Amniotic stem cell (primary cell): ENCODE data around the gene PIGA.

Experiments used
- DNase-seq: peaks from one replicate; lab custom pipeline; 2025; lab: John Stamatoyannopoulos, UW

The PIGA gene, protein sequence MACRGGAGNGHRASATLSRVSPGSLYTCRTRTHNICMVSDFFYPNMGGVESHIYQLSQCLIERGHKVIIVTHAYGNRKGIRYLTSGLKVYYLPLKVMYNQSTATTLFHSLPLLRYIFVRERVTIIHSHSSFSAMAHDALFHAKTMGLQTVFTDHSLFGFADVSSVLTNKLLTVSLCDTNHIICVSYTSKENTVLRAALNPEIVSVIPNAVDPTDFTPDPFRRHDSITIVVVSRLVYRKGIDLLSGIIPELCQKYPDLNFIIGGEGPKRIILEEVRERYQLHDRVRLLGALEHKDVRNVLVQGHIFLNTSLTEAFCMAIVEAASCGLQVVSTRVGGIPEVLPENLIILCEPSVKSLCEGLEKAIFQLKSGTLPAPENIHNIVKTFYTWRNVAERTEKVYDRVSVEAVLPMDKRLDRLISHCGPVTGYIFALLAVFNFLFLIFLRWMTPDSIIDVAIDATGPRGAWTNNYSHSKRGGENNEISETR

DNA sequence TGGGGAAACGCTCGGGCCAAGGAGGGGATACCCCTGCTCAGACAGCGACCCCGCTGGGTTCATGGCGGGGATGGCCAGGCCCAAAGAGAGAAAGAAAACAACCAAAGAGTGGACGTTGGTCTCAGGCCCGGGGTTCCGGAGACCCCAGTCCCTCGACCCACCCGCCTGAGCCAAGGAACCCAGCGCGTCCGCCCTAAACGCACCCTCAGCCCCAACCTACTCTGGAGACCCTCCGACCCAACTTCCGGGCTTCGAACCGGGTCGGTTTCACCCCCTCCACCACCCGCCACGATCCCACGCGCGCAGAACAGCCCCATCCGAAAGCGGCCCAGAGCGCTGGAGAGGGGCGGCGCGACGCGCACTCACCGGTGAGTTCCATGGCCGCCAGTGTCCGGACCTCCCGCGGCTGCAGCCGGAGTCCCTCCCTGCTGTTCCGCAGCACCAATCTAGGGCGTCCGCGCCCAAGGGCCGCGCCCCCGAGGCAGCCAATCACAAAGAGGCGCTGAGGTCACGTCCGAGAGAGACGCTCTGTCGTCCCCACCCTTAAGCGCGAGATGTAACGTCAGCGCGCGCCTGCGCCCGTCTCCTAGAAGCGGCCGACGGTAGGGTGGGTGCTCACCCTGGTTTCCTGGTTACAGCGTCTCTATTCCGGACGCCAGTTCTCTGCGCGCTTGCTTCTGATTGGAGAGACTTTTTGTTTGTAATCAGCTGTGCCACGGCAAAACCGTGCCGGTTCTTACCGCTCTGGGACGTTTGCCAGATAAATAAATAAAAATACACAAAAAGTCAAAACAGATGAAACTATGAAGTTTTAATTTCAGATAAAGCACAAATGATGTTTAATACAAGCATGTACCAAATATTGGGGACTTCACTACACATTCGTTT is at the start of gene PIGA:
Gene PIGA, minus strand, starts transcription at position 389 of the 888 bp plus-strand sequence. CDS start 3,593 bp downstream, outside the sequence.
- peak; percentile 93 for DNase-seq

DNA sequence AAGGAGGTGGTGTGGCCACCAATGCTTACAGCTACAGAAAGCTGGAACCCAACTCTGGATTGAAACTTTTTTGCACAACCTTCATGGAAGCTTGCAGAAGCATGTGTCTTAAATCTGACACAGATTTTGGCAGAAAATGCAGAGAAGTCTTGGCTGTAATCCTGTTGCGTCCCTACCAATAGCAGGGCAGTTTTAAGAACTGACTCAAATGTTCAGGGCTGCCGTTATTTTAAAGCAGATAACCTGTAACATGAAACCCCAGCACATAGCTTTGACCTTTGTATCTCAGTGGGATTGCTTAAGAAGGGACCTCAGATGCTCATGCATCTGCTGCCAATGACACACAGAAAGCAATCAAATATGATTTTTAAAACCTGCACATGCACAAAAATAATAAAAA is 49.0 kb upstream of the PIGA start, which contains the start of gene VEGFD:
Gene VEGFD, minus strand, starts transcription at position 110 of the 400 bp plus-strand sequence. CDS start 467 bp downstream, outside the sequence.
- no peak for DNase-seq

DNA sequence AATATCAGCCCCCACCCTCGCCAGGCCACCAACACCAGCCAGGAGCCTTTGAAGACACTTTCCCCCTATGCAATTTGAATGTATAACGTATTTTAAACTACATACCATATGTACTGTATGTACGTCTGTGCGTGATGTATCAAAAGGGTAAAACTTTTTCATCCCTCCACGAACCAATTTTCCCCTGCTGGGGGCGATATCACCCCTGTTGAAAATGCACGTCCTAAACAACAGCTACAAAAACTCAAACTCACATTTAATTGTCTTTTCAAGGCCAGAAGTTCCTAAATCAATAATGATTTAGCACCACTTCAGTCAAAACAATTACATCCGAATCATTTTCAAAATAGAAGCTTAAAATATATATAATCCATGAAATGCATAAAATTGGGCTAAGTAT is 47.5 kb upstream of the PIGA start:
- DNase-seq: no peak

DNA sequence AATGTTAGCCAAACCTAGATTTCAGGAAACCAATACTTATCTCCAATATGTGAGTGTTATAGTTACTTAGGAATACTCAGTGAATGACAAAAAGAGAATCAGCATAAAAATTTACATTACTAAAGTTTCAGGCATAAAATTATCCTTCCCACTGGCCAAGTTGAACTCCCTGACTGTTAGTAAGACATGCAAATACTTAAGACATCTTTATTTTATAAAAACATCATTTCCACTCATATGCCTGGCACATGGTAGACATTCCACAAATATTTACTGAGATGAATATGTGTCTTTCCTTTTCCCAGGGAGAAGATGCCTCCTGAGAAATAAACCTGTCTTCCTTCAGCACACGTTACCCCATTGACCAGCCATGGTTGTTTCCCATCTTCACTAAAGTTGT is 41.6 kb upstream of the PIGA start:
- DNase-seq: no peak

DNA sequence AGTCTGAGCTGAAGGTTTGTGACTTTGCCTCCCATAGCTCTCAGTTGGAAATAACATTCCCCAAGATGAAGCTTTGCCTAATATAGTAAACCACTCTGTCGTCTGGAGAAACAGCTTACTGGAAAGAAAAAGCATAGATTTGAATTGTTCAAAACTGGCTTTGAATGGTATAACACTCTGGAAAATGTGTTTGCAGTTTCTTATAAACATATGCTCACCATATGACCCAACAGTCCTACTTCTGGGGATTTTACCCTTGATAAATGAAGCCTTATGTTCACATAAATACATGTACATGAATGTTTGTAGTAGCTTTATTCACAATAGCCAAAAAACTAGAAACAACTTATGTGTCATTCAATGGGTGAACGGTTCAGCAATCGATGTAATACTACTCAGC is 38.7 kb upstream of the PIGA start:
- DNase-seq: no peak

DNA sequence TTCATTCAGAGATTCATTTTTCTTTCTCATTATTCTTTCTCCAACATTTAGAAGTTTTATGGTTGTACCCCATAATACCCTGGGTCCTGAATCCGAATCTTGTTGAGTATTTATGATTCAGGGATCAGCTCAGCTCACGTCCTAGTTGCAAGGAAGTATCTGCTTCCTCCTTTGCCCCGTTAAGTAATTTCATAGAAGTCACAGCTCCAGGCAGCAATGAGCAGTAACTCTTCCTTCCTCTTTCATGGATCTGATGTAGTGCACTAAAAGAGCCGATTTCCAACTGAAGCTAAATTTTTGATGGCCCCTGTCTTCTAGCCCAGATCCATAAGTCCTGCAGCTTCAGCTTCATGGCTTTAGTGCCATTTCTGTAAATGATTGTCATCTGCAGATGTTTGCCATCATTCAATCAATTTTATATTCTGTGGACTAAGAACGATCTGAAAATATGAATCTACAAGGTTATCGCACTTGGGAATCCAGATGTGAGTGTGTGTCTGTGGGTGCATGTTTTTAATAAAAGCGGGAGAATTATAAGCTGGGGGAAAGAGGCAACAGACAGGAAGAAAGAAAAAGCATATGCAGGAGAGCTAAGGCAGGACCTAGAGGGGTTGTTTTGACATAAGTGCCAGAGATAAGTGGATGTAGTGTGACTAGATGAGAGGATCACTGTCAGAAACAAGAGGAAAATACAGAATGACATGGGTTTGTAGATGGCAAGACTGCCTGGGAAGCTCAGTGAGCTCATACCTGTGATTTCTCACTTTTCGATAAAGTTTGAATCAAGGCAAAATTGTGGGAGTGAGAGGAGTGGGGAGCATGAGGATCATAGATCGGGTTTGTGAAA is 31.4 kb upstream of the PIGA start:
- DNase-seq: no peak

DNA sequence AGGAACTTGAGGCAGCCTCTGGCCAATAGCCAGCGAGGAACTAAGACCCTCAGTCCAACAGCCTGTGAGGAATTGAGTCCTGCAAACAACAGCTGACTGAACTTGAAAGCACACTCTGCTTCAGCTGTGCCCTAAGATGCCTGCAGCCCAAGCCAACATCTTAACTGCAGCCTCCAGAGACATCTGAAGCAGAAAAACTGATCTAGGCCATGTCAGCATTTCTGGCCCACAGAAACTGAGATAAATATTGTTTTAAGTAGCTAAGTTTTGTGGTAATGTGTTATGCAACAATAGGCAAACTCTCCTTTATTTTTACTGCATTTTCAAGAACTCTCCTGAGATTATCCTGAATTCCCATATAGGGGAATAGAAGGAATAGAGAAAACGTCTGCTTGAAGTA is 24.4 kb upstream of the PIGA start:
- no peak for DNase-seq

DNA sequence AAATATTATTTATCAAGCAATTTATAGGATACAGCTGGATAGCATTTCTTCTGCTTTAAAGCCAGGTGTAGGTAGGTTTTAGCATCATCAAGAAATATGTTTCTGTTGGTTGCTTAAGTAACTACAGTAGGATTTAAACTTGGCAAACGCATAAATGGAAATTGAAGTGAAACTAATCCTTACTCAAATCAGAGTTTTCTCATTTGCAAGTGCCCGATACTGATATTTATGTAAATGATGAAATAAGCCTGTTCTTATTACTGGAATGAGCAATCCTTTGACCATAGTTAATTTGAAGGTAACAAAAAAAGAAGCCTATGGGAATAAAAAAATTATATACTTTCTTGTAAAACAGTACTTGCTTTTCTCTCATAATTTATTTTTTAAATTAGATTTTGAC is 23.2 kb upstream of the PIGA start:
- DNase-seq: no peak

DNA sequence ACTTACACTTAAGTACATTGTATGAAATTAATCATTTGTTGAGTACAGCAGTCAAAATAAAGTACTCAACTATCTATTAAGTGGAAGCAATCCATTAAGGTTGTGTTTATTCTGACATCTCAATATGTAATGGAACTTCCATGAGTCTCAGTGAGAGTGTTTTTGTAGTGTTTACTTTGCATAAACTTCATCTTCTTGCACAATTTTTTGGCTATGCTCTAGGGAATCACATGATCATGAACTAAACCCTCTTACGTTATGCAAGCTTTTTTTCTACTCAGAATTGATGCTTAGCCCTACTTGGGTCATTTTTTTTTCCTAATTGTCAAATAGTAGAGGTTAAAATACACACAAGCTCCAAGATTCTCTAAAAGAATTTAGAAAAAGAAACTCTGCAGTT is 21.1 kb upstream of the PIGA start:
- no peak for DNase-seq

DNA sequence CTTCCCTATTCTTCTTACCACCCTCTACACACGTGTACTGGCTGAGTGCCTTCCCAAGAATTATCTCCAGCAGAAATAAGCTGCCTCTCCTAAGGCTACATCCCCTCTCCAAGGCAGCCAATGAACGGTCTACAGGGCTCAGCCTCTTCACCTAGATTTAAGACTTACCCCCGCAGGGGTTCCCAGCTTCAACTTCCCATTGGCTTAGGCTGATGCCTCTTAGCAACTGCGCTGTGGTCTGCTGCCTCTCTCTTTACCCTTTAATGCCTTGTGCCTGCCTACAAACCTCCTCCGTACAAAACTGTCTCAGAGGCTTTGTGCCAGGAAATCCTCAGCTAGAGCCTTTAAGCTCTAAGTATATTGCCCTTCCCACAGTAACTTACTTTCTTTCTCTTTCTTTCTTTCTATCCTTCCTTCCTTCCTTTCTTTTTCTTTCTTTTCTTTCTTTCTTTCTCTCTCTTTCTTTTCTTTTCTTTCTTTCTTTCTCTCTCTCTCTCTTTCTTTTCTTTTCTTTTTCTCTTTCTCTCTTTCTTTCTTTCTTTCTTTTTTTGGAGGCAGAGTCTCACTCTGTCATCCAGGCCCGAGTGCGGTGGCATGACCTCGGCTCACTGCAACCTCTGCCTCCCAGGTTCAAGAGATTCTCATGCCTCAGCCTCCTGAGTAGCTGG is 15.1 kb upstream of the PIGA start:
- DNase-seq: no peak

DNA sequence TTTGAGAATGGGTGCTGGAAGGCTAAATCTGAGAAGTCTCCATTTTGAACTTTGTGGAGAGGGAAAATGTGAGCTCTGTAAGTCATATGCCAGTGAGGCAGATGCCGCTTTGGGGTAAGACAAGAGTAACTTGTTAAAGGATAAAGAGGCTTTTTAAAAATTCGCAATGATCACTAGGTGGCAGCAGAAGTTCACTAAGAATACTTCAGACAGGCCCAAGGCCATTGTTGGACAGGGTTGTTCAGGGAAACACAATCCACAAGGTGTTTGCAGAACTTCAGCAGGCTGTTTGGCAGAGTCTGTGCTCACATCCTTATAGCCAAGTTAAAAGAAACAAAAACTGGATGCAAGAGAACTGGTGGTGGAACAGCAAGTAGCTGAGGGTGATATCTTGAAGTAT is 13.7 kb upstream of the PIGA start:
- DNase-seq: peak; percentile 36

DNA sequence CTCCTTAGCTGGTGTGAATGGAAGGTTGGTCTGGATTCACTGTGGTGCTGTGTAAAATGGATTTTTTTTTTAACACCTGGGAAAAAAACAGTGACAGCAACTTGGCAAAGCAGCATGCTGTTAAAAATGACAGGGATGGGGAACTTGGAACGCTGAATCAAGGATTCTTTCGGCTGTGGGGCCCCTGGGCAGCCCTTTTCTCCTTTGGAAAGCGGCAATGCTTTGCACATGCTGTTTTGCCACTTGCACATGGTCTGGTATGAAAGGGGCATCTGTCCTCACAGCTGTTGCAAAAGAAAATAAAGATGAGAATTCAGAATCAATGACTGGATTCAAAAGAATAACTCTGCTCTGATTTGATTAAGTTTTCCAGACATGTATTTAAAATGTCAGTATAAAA is 10.7 kb upstream of the PIGA start:
- no peak for DNase-seq

DNA sequence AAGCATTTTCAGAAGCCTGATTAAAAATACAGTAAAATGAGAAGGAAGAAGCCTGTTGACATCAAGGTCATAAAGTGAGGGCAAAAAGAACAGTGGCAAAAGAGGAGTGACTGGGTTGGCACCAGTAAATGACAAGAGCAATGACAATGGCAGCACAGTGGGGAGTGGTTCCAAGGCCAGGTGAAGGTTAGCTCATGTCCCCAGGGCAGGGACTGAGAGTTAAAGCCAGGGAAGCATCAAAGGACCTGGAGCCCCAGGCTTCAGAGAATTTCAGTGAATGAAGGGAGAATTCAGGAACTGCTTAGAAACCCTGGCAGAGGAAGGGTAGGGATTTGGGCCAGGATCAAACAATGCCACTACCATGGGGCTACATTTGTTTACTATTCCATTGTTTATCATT is 8.8 kb upstream of the PIGA start:
- DNase-seq: no peak

DNA sequence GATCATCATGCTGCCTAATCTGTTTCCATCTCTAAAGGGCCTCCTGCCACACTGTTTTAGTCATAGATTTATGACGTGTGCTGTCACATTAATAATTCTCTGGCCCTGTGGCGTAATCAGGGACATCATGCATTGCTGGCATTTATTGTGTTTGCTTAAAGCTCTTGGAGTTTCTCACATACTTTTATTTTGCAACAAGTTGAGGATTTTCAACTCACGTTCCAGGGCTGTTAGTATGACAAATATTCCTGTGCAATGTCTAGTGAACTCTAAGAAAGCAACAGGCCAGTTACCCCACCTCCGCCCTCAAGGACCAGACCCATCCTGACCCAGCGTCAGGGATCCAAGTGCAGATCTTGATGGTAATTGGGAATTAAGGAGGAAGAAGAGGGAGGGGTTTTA is 7.8 kb upstream of the PIGA start:
- DNase-seq: no peak

DNA sequence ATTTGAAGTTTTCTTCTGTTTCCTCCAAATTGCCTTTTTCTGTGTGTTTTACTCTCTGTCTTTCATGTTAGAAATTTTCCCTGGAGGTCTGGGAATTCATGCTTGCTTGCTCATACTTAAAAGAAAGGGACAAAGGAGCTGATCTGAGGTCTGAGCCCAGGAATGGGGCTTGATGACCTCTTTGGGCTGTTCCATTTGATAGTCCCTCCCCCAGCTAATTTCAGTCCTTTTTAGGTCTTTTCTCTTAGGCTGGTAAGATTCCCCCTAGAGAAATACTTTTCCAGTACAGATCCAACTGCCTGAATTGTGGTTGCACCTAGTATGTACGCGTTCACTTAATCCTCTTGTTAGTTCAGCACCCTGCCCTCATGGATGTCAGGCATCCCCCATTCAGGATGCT is 5.5 kb upstream of the PIGA start:
- DNase-seq: no peak

DNA sequence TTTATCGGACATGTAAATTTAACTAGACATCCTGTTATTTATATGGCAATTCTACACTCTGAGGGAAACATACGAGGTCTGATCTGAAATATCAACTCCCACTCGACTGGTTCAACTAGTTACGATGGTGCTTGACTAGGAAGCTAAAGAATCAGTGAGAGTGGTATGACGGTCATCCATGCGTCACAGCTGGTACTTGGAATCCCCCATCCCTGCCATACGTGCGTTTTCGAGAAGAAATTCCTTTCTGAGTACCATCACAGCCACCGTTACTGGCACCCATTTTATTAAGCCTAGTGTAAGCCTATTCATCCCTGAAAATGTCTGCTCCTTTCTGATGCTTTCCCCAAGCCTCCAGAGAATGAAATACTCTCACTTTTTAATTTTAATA is 695 bp upstream of the PIGA start:
- no peak for DNase-seq

DNA sequence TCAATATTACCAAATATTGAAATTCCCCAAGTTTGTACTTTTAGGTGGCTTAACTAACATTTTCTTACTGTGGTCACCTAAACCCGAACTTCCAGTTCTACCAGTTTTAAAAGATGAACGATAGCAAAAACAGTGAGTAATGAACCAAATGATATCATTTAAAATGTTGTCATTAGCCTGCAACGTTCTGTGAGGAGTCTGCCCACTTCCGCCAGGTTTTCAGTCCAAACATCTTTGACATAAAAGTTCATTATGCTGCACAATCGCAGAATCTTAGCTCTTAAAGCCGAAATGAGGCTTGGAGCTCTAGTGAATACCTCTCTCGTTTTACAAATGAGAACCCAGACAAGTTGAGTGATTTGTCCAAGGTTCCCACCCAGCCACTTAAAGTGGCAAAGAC is 762 bp downstream of the PIGA start:
- no peak for DNase-seq

DNA sequence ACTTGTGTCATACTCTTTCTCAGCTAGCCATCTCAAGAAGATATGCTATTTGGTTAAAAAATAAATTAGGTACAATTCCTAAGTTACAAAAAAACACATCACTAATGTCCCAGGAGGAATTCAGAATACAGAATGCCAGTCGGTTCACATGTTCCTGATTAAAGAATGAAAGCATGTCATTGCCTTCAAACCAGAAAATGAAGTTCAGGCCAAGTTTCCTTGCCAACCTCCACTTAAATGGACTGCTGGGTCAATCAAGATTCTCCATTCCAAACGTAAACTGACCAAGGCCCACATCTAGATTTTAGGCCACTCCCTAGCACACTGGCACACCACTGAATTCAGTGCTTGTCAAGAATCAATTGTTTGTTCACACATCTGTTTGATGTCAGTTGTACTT is 6.5 kb downstream of the PIGA start:
- no peak for DNase-seq

DNA sequence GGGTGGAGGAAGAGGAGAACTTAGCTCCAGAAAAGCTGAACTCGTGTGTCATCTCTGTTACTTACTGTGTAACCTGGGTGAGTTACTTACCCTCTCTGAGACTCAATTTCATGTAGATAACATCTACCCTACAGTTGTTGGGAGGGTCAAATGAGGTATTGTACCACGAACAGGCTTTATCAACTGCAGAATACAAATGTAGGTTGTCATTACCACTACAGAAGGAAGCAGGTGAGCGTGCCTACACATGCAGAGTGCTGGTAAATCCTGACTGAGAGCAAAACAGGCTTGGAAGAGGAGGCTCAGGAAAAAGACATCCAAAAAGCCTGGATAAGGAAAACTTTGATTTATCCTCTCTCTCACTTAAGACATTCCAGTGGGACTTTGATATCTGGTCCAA is 7.2 kb downstream of the PIGA start:
- DNase-seq: no peak

DNA sequence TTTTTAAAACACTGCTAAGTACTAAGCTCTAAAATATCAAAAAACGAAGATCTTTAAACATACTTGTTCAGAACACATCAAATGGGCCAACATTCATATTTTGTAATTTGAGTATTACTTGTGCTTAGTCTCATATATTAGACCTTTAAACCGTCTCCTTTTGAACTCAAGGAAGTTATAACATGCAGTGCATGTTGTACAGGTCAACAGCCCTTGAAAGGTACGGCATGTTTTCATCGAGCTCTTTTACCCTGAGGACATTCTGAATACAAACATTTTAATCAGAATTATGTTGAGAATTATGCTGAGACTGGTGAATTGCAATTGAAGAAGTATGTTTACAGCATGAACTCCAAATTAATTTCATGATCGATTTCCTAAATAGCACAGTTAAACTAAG is 12.9 kb downstream of the PIGA start:
- DNase-seq: no peak

DNA sequence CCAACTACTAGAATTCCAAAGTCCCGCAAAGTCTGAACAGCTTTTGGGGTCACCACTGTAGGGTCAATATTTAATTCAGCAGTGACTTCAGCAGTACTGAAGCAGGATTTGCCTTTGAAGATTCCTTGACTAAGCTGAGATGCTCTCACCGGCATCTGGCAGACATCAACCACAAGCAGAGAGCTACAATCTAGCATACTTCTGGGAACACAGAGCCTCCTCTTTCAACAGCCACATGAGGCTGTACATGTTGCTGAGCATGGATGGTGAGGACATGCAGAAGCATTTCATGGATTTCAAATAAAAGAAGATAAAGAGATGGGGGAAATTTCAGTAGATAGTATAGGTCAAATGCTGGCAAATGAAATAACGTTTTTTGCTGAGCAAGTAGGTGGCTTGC is 13.3 kb downstream of the PIGA start:
- no peak for DNase-seq

DNA sequence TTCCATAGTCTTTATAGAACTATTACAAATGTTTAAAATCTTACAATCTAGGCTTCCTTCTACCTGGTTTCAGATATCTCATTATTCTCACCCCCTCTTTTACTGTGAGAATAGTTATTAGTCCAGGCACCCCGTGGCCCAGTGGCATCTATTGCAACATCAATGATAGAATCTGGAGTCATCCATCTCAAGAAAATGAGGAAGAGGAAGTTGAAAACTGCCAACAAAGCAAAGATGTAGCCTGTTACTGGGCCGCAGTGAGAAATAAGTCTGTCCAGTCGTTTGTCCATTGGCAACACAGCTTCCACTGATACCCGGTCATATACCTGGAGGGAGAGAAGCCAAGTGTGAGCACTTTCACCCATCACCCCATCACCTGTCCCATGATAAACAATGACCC is 13.9 kb downstream of the PIGA start:
- no peak for DNase-seq
